GM19397 (cell line): ENCODE results near the gene SMOC1.
A peak's percentile ranks its signal among the peaks of the same experiment; 100 is the strongest.

ENCODE experiments used
- ATAC-seq: cut with Tn5 transposase; IDR thresholded peaks from one replicate; pipeline ENCODE4 v1.9.1; 2021; ENCODE audit warnings: mild to moderate bottlenecking, moderate library complexity; ENCODE audit not compliant: unreplicated experiment

SMOC1 gene

GRCh38 chr14:70004791-70005190, 125.6 kb downstream of the SMOC1 start:
- ATAC-seq, result no peak

- ATAC-seq, result no peak
Observed at GRCh38 chr14:70005281-70005805, 126.1 kb downstream of the SMOC1 start.

DNA sequence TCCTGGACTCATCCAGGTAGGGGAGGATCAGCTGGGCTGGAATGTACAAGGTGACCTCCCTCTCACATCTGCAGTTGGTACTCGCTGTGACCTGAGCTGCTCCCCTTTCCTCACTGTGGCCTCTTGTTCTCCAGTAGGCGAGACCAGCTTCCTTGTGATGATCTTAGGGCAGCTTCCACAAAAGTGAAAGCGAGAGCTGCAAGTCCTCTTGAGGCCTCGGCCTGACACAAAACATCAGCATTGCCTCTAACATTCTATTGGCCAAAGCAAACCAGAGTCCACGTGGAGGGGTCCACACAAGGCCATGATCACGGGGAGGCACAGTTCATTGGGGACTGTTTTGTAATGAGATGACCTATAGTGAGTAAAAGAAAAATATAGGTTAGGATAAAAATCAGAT, 127.5 kb downstream of the SMOC1 start:
- no peak for ATAC-seq

DNA sequence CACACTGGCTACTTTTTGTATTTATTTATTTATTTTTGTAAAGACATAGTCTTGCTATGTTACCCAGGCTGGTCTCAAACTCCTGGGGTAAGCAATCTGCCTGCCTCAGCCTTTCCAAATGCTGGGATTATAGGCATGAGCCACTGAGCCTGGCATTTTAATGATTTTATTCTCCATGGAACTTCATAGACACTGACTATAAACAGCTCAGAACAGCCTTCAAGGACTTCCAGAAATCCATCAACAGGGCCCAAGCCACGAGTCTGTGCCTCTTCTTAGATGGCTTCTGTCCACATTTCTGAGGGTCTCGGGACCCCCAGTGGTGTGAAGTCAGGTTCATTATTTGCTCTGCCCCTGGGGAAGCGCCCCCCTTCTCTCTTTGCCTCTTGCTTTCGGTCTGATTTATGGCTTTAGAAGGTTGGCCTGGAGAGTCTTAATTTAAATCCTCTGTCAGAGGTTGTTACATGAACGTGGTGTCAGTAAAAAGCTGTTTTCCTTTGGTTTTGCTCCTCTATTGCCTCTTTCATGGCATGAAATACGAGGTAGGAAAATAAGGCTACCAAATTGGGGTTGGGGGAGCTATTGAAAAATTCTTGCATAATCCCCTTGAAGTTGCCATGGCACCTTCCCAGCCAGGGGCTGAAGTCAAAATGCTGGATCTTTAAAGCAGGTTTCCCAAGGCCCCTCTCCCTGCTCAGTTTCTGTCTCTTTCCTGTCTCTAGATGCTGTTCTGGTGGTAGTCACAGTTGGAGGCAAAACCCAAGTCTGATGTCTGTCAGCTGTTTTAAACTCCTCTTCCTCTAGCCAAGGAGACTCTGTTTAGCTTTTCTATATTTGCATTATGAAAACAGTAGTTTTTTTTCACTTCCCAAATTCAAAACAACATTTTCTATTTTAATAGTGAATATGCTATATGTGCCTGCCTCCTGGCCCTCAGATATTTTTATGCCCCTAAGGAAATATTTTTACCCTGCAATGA, 129.4 kb downstream of the SMOC1 start:
- no peak for ATAC-seq

GRCh38 chr14:70009961-70010360, 130.7 kb downstream of the SMOC1 start:
- no peak for ATAC-seq

GRCh38 chr14:70011098-70011497, 131.9 kb downstream of the SMOC1 start:
- ATAC-seq, result no peak

- ATAC-seq, result no peak
Observed at GRCh38 chr14:70011708-70012107, 132.5 kb downstream of the SMOC1 start.

GRCh38 chr14:70013271-70013873, 134.2 kb downstream of the SMOC1 start:
- ATAC-seq, result no peak

GRCh38 chr14:70014406-70015095, 135.3 kb downstream of the SMOC1 start:
- no peak for ATAC-seq

GRCh38 chr14:70018230-70018629, 139.0 kb downstream of the SMOC1 start:
- ATAC-seq, result no peak

- no peak for ATAC-seq
Observed at GRCh38 chr14:70018713-70019211, 139.5 kb downstream of the SMOC1 start.

- ATAC-seq, result no peak
Observed at GRCh38 chr14:70019695-70020094, 140.5 kb downstream of the SMOC1 start.

- no peak for ATAC-seq
Observed at GRCh38 chr14:70020352-70021170, 141.3 kb downstream of the SMOC1 start.

- no peak for ATAC-seq
Observed at GRCh38 chr14:70021548-70022220, 142.5 kb downstream of the SMOC1 start.

DNA sequence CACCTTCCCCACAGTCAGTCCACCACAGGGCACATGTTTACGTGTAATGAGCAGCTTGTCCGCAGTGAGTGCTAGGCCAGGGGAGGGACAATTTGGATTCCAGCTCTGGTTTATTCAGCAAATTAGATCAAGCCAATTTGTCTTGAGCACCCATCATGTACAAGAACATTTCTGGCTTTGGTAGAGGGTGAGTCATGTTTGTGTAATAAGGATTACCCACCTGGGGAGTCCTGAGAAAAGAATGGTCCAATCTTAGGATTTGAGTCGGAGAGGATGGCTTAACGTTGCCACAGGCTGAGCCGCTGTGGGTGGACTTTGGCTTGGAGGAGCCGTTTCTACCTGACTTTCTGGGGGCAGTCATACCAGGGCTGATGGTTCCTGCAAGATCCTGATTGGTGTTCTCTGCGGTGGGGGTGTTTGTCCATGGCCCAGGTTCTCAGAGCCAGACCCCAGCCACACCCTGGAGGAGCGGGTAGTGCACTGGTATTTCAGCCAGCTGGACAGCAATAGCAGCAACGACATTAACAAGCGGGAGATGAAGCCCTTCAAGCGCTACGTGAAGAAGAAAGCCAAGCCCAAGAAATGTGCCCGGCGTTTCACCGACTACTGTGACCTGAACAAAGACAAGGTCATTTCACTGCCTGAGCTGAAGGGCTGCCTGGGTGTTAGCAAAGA, 143.7 kb downstream of the SMOC1 start:
- ATAC-seq, result no peak

DNA sequence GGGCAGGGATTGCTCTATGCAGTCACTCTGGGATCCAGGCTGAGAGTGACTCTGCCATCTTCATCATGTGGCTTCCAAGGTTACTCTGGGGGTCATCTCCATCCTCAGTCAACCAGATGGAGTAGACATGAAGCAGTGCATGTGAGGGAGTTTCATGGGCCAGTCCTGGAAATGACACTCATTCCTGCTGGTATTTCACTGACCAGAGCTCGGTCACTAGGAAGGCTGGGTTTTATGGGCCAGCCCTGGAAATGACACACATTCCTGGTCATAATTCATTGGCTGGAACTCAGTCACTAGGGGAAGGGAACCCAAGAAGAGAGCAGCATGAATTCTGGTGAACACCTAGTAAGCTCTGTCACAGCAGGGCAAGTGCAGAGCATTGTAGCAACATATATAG, 144.7 kb downstream of the SMOC1 start:
- no peak for ATAC-seq

DNA sequence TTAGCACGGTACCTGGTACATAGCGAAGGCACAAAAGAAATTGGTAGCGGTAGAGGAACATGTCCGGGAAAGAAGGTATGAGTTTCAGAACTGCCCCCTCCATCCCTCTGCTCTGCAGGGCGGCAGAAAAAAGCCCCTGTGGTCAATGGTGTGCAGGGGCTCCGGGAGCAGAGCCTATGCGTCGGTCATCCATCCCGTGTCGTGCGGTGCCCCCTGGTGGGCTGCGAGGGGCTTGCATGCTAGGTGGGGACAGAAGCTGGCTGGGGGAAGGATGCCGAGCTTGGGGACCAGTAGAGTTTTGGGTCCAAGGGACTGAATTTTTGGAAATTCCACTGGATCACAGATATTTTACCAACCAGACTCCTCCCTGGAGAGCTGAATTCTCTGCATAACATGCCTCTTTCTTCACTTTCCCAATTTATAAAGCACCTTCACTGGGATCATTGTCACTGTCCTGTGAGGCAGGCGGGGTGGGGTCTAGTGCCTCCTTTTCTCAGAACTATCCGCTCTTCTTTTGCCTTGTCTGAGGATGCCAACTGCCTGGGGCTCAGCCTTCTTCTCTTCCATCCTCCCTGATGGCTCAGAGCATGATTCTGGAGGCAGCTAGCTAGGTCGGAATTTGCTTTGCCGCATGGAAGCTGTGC, 148.7 kb downstream of the SMOC1 start:
- ATAC-seq, result peak; percentile 52

DNA sequence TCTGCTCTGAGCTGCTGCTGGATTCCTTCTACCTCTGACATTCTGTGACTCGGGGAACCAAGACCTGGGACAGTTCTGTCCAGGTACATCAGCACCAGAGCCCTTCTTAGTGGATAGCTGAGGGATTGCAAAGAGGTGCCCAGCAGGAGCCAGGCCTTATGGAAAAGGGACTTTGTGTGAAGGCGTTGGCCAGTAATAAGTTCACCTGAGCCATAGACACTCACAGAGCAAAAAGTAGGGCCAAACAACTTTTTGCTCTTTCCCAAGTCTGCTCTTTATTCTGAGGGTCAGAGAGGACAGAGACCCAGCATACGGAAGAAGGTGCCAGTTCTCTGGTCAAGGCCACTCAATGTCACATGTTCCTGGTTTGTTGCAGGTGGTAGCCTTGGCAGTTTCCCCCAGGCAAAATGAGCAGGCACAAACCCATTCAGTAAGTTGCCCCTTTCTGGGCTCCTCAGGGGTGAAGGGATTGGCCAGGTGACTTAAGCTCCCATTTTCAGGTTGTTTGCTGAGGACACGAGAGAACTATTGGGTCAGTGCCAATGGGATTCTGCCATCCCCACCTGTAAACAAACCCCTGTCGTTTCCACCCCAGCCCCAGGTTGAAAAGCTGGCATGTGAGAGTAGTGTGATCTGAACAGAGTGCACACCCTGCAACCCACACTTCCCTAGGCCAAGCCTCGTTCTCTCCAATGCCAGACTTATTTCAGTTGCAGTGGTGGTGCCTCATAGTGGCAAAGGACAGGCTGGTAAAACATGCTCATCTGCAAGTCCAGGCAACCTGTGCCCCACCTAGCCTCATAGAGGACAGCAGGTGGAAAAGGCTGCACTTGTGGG, 150.3 kb downstream of the SMOC1 start:
- ATAC-seq, result no peak
